DND-41 (cell line): Measurements from ENCODE around the gene XYLT1.

Experiments used
- EZH2 ChIP-seq: IDR thresholded peaks from 3 replicates; pipeline ENCODE4 v1.6.1; 2012; ENCODE audit warnings: borderline replicate concordance, low read depth, mild to moderate bottlenecking, moderate library complexity, low read length, inconsistent platforms; ENCODE audit not compliant: severe bottlenecking
- TF ChIP-seq, protein P1 (sequence below): IDR thresholded peaks from 2 replicates; pipeline ENCODE4 v1.5.1; 2012; ENCODE audit warnings: borderline replicate concordance, low read length, moderate library complexity, mild to moderate bottlenecking; ENCODE audit not compliant: poor library complexity, severe bottlenecking; ENCODE audit errors: extremely low read depth

DNA sequence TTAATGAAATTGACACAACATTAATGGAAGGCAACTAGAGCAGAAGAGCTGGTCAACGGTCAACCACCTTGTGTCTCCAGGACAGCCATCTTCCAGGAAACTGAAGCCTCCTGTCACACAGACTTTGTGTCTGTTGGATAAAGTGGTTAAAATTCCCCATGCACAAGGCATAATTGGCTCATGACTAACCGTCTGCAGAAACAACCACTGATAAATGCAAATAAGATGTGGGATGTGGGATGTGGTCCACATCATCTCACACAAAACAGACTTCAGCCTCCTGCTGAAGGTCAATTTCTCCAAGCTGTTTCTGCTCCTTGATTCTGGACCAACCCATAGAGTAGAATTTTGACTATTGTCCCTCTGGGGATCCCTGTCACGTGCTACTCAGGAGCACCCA is 26.9 kb upstream of the XYLT1 start:
- TF ChIP-seq, protein P1, sequence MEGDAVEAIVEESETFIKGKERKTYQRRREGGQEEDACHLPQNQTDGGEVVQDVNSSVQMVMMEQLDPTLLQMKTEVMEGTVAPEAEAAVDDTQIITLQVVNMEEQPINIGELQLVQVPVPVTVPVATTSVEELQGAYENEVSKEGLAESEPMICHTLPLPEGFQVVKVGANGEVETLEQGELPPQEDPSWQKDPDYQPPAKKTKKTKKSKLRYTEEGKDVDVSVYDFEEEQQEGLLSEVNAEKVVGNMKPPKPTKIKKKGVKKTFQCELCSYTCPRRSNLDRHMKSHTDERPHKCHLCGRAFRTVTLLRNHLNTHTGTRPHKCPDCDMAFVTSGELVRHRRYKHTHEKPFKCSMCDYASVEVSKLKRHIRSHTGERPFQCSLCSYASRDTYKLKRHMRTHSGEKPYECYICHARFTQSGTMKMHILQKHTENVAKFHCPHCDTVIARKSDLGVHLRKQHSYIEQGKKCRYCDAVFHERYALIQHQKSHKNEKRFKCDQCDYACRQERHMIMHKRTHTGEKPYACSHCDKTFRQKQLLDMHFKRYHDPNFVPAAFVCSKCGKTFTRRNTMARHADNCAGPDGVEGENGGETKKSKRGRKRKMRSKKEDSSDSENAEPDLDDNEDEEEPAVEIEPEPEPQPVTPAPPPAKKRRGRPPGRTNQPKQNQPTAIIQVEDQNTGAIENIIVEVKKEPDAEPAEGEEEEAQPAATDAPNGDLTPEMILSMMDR = no peak
- TF ChIP-seq EZH2 = no peak
